HG03469 (cell line): Measurements from ENCODE around the gene NAT10.
A peak's percentile ranks its signal among the peaks of the same experiment; 100 is the strongest.
"Not testable (repeated sequence)": the region's sequence is repeated elsewhere in the genome, so short reads cannot be mapped to it uniquely, and the experiment has no call there.

Experiments used
- ATAC-seq: cut with Tn5 transposase; IDR thresholded peaks from one replicate; pipeline ENCODE4 v1.9.1; 2021; ENCODE audit warnings: mild to moderate bottlenecking, moderate library complexity, moderate number of reproducible peaks; ENCODE audit not compliant: unreplicated experiment

NAT10 gene

GRCh38 chr11:34105079-34105956 lies at the start of gene NAT10:
TSS of gene NAT10 (plus strand) at chr11:34105629. CDS start at chr11:34108226, 2,597 bp downstream.
- peak; percentile 90 for ATAC-seq

DNA sequence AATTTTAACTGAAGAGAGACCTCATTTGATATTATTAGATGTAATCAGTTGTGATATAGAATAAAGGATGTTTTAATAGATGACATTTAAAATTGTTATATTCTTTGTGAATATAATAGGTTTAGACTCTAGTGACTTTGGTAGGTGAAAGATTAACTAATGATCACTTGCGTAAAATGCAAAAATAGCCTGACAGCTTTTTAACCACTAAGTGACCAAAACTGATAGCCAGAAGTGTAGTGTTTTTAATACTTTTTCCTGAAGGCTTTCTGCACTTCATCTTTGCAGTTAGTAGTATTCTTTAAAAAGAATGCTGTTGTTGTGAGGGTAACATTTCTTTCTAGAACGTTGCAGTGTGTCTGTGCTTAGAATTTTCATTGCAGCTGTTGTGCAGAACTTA lies 48.8 kb upstream of the NAT10 start:
- ATAC-seq, result no peak

GRCh38 chr11:34063061-34063795 lies 42.2 kb upstream of the NAT10 start:
- no peak for ATAC-seq

DNA sequence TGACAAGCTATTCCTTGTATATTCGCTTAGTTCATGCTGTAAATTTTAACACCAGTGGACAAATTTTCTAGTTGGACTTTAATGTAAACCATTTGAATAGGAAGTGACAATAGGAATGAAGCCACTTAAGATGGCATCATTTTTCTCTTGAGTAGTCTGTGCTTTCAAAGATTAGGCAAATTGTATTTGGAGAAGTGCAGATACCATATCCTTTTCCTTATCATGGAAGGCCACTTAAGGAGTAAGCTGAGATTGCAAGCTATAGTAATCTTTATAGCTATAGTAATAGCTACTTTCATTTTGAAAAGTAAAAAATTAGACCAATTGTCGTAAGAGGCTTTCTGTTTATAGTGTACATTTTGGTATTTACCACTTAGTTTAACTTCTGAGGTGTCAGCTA lies 41.1 kb upstream of the NAT10 start:
- ATAC-seq, result no peak

DNA sequence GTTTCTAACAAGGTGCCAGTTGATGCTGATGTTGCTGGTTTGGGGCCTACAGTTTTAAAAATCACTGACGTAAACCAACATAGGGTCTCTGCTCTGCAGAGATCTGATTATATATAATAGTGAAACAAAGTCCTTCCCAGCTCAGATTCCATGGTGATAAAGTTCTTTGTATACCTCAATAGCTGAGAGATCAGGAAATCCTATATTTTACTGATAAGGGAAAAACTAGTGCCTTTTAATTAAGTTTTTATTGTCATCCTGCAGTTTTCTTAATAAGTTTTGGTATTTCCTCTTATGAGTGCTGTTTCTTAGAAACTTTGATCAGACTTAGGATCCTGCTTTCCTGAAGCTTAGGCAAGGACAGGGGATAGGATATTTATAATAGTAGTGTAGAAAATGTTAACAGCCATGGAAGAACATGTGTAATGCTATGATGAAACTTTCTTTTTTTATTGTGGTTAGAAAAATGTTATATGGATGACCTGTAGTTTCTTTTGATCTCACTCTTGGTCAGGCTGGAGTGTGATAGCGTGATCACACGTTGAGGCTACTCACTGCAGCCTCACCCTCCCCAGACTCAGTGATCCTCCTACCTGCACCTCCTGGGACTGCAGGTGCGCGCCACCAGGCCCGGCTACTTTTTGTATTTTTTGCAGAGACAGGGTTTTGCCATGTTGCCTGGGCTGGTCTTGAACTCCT lies 39.8 kb upstream of the NAT10 start:
- no peak for ATAC-seq

DNA sequence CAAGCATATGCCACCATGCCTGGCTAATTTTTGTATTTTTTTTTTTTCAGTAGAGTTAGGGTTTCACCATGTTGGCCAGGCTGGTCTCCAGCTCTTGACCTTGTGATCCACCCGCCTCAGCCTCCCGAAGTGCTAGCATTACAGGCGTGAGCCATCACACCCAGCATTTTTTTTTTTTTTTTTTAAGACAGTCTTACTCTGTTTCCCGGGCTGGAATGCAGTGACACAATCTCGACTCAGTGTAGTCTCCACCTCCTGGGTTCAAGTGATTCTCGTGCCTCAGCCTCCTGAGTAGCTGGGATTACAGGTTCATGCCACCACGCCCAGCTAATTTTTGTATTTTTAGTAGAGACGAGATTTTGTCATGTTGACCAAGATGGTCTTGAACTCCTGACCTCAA lies 38.7 kb upstream of the NAT10 start:
- not testable (repeated sequence) for ATAC-seq

GRCh38 chr11:34067383-34068065 lies 37.9 kb upstream of the NAT10 start:
- no peak for ATAC-seq

GRCh38 chr11:34068111-34068510 lies 37.3 kb upstream of the NAT10 start:
- no peak for ATAC-seq

DNA sequence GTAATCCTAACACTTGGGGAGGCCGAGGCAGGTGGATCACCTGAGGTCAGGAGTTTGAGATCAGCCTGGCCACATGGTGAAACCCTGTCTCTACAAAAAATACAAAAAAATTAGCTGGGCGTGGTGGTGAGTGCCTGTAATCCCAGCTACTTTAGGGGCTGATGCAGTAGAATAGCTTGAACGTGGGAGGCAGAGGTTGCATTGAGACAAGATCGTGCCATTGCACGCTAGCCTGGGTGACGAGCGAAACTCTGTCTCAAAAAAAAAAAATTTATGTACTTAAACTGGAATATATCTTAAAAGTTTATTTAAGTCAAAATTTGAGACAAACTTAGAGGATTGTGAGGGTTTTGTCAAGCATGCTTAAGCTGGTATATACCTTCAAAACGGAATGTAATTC lies 34.1 kb upstream of the NAT10 start:
- ATAC-seq, result not testable (repeated sequence)

- no peak for ATAC-seq
Observed at GRCh38 chr11:34072041-34072440, 33.4 kb upstream of the NAT10 start.

DNA sequence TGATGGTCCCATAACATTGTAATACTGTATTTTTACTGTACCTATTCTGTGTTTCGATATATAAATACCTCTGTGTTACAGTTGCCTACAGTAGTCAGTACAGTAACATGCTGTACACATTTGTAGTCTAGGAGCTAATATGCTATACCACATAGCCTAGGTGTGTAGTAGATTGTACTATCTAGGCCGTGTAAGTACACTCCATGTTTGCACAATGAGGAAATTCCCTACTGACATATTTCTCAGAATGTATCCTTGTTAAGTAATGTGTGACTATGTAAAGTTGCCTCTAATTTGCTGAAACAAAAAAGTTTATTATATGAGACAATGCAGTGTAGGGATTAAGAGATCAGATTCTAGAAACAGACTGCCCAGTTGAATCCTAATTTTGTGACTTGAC lies 32.6 kb upstream of the NAT10 start:
- no peak for ATAC-seq

DNA sequence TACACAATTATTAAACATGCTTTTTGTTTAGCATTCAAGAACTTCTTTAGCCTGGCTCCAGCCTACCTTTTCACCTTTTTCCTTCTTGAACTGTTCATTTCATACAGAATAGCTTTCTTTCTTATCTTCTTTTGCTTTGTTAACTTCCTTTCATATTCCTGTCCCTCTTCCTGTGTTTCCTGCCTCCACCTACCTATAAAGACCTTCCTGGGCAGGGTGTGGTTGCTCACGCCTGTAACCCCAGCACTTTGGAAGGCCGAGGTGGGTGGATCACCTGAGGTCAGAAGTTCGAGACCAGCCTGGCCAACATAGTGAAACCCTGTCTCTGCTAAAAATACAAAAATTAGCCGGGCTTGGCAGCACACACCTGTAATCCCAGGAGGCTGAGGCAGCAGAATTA lies 31.0 kb upstream of the NAT10 start:
- no peak for ATAC-seq

- ATAC-seq, result no peak
Observed at GRCh38 chr11:34075178-34075820, 30.1 kb upstream of the NAT10 start.

- ATAC-seq, result no peak
Observed at GRCh38 chr11:34080609-34081008, 24.8 kb upstream of the NAT10 start.

- ATAC-seq, result no peak
Observed at GRCh38 chr11:34084637-34085036, 20.8 kb upstream of the NAT10 start.

- ATAC-seq, result no peak
Observed at GRCh38 chr11:34086554-34087283, 18.7 kb upstream of the NAT10 start.

DNA sequence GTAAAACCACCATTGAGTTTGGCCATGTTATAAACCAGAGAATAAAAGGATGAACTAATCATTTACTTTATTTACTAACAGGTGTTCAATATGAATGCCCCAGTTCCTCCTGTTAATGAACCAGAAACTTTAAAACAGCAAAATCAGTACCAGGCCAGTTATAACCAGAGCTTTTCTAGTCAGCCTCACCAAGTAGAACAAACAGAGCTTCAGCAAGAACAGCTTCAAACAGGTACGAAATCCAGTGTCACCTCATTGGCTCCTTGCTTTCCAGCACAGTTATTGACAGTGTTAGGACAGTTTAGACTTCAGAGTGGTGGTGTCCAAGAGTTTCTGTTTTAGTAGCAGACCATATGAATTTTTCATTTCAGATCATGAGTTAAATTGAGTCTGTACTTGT lies 13.6 kb upstream of the NAT10 start:
- no peak for ATAC-seq

DNA sequence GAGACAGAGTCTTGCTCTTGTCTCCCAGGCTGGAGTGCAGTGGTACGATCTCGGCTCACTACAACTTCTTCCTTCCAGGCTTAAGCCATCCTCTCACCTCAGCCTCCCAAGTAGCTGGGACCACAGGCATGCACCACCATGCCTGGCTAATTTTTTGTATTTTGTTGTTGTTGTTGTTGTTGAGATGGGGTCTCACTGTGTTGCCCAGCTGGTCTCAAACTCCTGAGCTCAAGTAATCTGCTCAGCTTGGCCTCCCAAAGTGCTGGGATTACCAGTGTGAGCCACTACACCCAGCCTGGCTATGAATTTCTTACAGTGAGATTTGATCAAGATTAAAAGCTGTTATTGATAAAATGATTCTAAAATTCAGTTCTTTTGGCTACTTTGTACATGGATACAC lies 10.5 kb upstream of the NAT10 start:
- not testable (repeated sequence) for ATAC-seq

GRCh38 chr11:34098813-34099212 lies 6.6 kb upstream of the NAT10 start:
- no peak for ATAC-seq

- ATAC-seq, result no peak
Observed at GRCh38 chr11:34104680-34105078, 750 bp upstream of the NAT10 start.
